HL-60 (cell line): Measurements from ENCODE around the gene UPK1B.

Source experiments
- POLR2AphosphoS5 ChIP-seq: IDR thresholded peaks from 2 replicates; pipeline ENCODE4 v1.6.1; 2012; ENCODE audit warnings: low read depth
- TF ChIP-seq, protein P1 (sequence below): IDR thresholded peaks from one replicate; pipeline ENCODE4 v1.5.1; 2011; ENCODE audit warnings: low read length, control low read depth, inconsistent platforms; ENCODE audit not compliant: insufficient read depth

GRCh38 chr3:119160361-119160760 is 13.0 kb upstream of the UPK1B start:
- TF ChIP-seq, protein P1, sequence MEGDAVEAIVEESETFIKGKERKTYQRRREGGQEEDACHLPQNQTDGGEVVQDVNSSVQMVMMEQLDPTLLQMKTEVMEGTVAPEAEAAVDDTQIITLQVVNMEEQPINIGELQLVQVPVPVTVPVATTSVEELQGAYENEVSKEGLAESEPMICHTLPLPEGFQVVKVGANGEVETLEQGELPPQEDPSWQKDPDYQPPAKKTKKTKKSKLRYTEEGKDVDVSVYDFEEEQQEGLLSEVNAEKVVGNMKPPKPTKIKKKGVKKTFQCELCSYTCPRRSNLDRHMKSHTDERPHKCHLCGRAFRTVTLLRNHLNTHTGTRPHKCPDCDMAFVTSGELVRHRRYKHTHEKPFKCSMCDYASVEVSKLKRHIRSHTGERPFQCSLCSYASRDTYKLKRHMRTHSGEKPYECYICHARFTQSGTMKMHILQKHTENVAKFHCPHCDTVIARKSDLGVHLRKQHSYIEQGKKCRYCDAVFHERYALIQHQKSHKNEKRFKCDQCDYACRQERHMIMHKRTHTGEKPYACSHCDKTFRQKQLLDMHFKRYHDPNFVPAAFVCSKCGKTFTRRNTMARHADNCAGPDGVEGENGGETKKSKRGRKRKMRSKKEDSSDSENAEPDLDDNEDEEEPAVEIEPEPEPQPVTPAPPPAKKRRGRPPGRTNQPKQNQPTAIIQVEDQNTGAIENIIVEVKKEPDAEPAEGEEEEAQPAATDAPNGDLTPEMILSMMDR = no peak
- no peak for TF ChIP-seq POLR2AphosphoS5
